A673 (cell line): Measurements from ENCODE around the gene PPP1R14B. TPM values are rescaled to one million over a fixed set of nuclear protein-coding genes. Genes with fewer than 3 reads are reported as not detected.

Experiments used
- BruUV-seq: library from RNA; stranded (reverse); fragments of 400-500 nt; replicated peaks from 2 replicates; lab custom pipeline; 2021; lab: Mats Ljungman, UMichigan
- CTCF ChIA-PET: fragments of 300-600 bp; sonication (Branson Sonifier 250); formaldehyde crosslinking; loops from one replicate; lab custom pipeline; 2022; ENCODE audit warnings: antibody characterized with exemption; lab: Charles Lee
- POLR2A ChIA-PET: fragments of 300-600 bp; sonication (Branson Sonifier 250); formaldehyde crosslinking; loops from one replicate; lab custom pipeline; 2022; ENCODE audit warnings: antibody characterized with exemption; ENCODE audit not compliant: low non-redundant PET; lab: Charles Lee
- DNase-seq: peaks from one replicate; pipeline ENCODE4 v3.0.0-alpha.2; 2015; ENCODE audit warnings: low spot score
- H3K27ac ChIP-seq: fragments of 200-600 bp; sonication (generic); 2 replicates; pipeline ENCODE4 v1.5.1; 2016; ENCODE audit warnings: mixed run types, low read depth, mild to moderate bottlenecking, mixed read lengths, antibody characterized with exemption, low read length; ENCODE audit not compliant: poor library complexity, severe bottlenecking
- H3K27me3 ChIP-seq: fragments of 200-600 bp; sonication (generic); replicated peaks from 2 replicates; pipeline ENCODE4 v1.6.1; 2017; ENCODE audit warnings: mixed run types, low read depth, mild to moderate bottlenecking, mixed read lengths, antibody characterized with exemption, low read length; ENCODE audit not compliant: insufficient read depth, poor library complexity
- H3K36me3 ChIP-seq: fragments of 200-600 bp; sonication (generic); 2 replicates; pipeline ENCODE4 v1.6.1; 2016; ENCODE audit warnings: mixed run types, mild to moderate bottlenecking, mixed read lengths, antibody characterized with exemption, low read length; ENCODE audit not compliant: insufficient read depth, poor library complexity, severe bottlenecking
- H3K4me1 ChIP-seq: fragments of 200-600 bp; sonication (generic); 2 replicates; pipeline ENCODE4 v1.6.1; 2017; ENCODE audit warnings: mixed run types, mild to moderate bottlenecking, mixed read lengths, antibody characterized with exemption, low read length; ENCODE audit not compliant: insufficient read depth, poor library complexity, severe bottlenecking
- H3K4me3 ChIP-seq: fragments of 200-600 bp; sonication (generic); 2 replicates; pipeline ENCODE4 v1.5.1; 2016; ENCODE audit warnings: low read depth, mixed run types, mild to moderate bottlenecking, mixed read lengths, low read length; ENCODE audit not compliant: poor library complexity, severe bottlenecking
- H3K9me3 ChIP-seq: fragments of 200-600 bp; sonication (generic); 2 replicates; pipeline ENCODE4 v1.6.1; 2016; ENCODE audit warnings: mixed run types, low read depth, mild to moderate bottlenecking, mixed read lengths, antibody characterized with exemption, low read length; ENCODE audit not compliant: poor library complexity, severe bottlenecking
- CTCF ChIP-seq: fragments of 300-800, 200-600 bp; sonication (generic); conservative IDR thresholded peaks from 2 replicates; pipeline ENCODE4 v1.5.1; 2017; ENCODE audit warnings: low read depth, mild to moderate bottlenecking, antibody characterized with exemption, low read length, moderate library complexity, mixed read lengths
- EZH2 ChIP-seq: fragments of 200-600 bp; sonication (generic); IDR thresholded peaks from 2 replicates; pipeline ENCODE4 v1.6.1; 2017; ENCODE audit warnings: borderline replicate concordance, low read depth, mild to moderate bottlenecking, mixed read lengths, antibody characterized with exemption, low read length; ENCODE audit not compliant: poor library complexity, severe bottlenecking
- intact Hi-C: fragments of 100-400 bp; cut with micrococcal nuclease; formaldehyde crosslinking; loops from one replicate; pipeline ENCODE4 v1.10.0; 2022; ENCODE audit not compliant: unreplicated experiment
- total RNA-seq: library from RNA; stranded (reverse); gene quantifications from 2 replicates; pipeline ENCODE4 v1.2.3, GENCODE V29; 2021

Gene PPP1R14B
- total RNA-seq, 1 experiment from 2014 or later: 378 TPM

- no peak overlapping the region for H3K4me3 ChIP-seq
- DNase-seq: no peak
- no peaks in the 10 kb centered on the region for H3K27me3 ChIP-seq
- ChIA-PET CTCF (no interaction called here), POLR2A (no interaction called here)
- no peak overlapping the region for H3K27ac ChIP-seq
- BruUV-seq: no TSS peak
- intact Hi-C loops: no loop called here
- TF ChIP-seq CTCF (no peak), EZH2 (no peak)
- peaks cover 7% of the 10 kb centered on the region for H3K4me1 ChIP-seq
- no peaks in the 10 kb centered on the region for H3K9me3 ChIP-seq
- H3K36me3 ChIP-seq: peaks cover 46% of the 10 kb centered on the region
Measured at GRCh38 chr11:64220798-64221197, 25.9 kb downstream of the PPP1R14B start.

GRCh38 chr11:64220271-64220670 lies 26.5 kb downstream of the PPP1R14B start:
- H3K36me3 ChIP-seq: peaks cover 47% of the 10 kb centered on the region
- TF ChIP-seq EZH2 (no peak), CTCF (no peak)
- no peaks in the 10 kb centered on the region for H3K9me3 ChIP-seq
- H3K27ac ChIP-seq: no peak overlapping the region
- no peaks in the 10 kb centered on the region for H3K27me3 ChIP-seq
- no peak for DNase-seq
- no peak overlapping the region for H3K4me3 ChIP-seq
- no TSS peak for BruUV-seq
- ChIA-PET POLR2A (no interaction called here), CTCF (no interaction called here)
- peaks cover 10% of the 10 kb centered on the region for H3K4me1 ChIP-seq
- intact Hi-C loops: no loop called here

- POLR2A ChIA-PET: no interaction called here
- no peak for TF ChIP-seq CTCF
- TF ChIP-seq EZH2: no peak
- Histone ChIP-seq H3K4me1 (peaks cover 11% of the 10 kb centered on the region), H3K27ac (no peak overlapping the region), H3K36me3 (peaks cover 52% of the 10 kb centered on the region), H3K4me3 (no peak overlapping the region), H3K27me3 (no peaks in the 10 kb centered on the region), H3K9me3 (no peaks in the 10 kb centered on the region)
- CTCF ChIA-PET: no interaction called here
- no TSS peak for BruUV-seq
- no peak for DNase-seq
- intact Hi-C loops: no loop called here
Measured at GRCh38 chr11:64219755-64220154, 27.0 kb downstream of the PPP1R14B start.
